ENCODE measurements around the gene IL25.
"Not testable (repeated sequence)": the region's sequence is repeated elsewhere in the genome, so short reads cannot be mapped to it uniquely, and the experiment has no call there.

Gene IL25

DNA sequence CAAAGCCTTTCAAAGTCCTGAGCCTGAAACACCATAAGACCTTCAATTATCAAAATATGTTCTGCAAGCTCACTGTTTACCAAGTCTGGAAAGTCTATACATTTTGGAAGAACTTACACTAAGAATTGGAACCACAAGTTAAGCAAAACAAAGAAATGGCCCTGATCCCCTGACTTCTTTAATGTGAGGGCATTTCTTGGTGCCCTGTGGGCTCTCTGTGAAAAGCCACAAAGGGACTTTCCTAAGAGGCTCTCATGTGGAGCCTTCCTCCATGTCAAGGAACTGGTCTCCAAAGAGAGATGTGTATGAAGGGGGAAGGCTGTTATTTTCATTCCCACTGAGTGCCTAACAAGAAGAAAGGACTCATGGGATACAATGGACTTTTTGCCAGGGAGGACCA, 49.0 kb downstream of the IL25 start:
- no peak overlapping the region for H3K4me3 ChIP-seq

DNA sequence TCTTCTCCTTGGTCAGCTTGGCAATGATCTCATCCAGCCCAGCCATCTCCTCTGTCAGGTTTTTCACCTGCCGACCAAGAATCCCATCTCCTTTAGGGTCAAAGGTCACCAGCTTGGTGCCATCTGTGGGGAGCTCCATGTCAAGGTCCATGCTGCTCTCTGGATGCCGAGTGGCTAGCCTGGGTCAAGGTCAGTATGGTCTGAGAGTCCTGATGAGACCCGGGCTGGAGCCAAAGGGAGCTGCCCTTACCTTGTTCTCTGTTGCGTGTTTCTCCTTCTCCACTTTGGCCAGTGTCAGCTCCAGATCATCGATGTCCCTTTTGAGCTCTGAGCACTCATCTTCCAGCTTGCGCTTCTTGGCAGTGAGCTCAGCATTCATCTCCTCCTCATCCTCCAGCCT, 51.0 kb downstream of the IL25 start:
- Histone ChIP-seq H3K27ac (no peak overlapping the region), H3K4me3 (no peak overlapping the region)

More for the DNA sequence above, 49.0 kb downstream of the IL25 start:
- no peak overlapping the region for H3K27ac ChIP-seq

- Histone ChIP-seq H3K27ac (no peak overlapping the region), H3K4me3 (no peak overlapping the region)
Observed at GRCh38 chr14:23425169-23425568, 52.6 kb downstream of the IL25 start.

GRCh38 chr14:23425798-23426197, 53.2 kb downstream of the IL25 start:
- not testable (repeated sequence) for H3K27ac ChIP-seq, H3K4me3 ChIP-seq
